IMR-90 (cell line): Measurements from ENCODE around the gene P2RX3. TPM values are rescaled to one million over a fixed set of nuclear protein-coding genes. Genes with fewer than 3 reads are reported as not detected.

Experiments
- ATAC-seq: fragments of 200-7000 bp; cut with Tn5 transposase; 2 replicates; pipeline ENCODE4 v1.9.1; 2020; ENCODE audit warnings: low read depth, mild to moderate bottlenecking, moderate library complexity
- BruUV-seq: library from RNA; stranded (reverse); fragments of 400-500 nt; replicated peaks from 2 replicates; lab custom pipeline; 2021; lab: Mats Ljungman, UMichigan
- CTCF ChIA-PET: fragments of 300-600 bp; formaldehyde crosslinking; extraction: SDS; loops from one replicate; lab custom pipeline; 2021; ENCODE audit warnings: antibody characterized with exemption; lab: Yijun Ruan, JAX
- POLR2A ChIA-PET: fragments of 300-600 bp; sonication (Branson Sonifier 250); formaldehyde crosslinking; loops from one replicate; lab custom pipeline; 2022; ENCODE audit warnings: antibody characterized with exemption; ENCODE audit not compliant: unreplicated experiment; lab: Charles Lee
- DNase-seq: peaks from one replicate; pipeline ENCODE4 v3.0.0; 2013
- H2AFZ ChIP-seq: replicated peaks from 2 replicates; pipeline ENCODE3; 2013; ENCODE audit warnings: low read length, mild to moderate bottlenecking; ENCODE audit not compliant: poor library complexity
- H2AK5ac ChIP-seq: 2 replicates; pipeline ENCODE4 v1.6.1; 2013; ENCODE audit warnings: low read depth, low read length, inconsistent platforms
- H2AK9ac ChIP-seq: replicated peaks from 2 replicates; pipeline ENCODE3; 2013; ENCODE audit warnings: mild to moderate bottlenecking, low read depth, low read length, moderate library complexity; ENCODE audit not compliant: poor library complexity
- H2BK120ac ChIP-seq: 2 replicates; pipeline ENCODE4 v1.6.1; 2013; ENCODE audit warnings: low read depth, low read length, inconsistent platforms
- H2BK15ac ChIP-seq: 3 replicates; pipeline ENCODE4 v1.6.1; 2013; ENCODE audit warnings: low read depth, low read length, inconsistent platforms
- H2BK20ac ChIP-seq: 2 replicates; pipeline ENCODE4 v1.6.1; 2013; ENCODE audit warnings: low read depth, mild to moderate bottlenecking, inconsistent platforms, low read length, moderate library complexity
- H2BK5ac ChIP-seq: 2 replicates; pipeline ENCODE4 v1.6.1; 2013; ENCODE audit warnings: mild to moderate bottlenecking, low read depth, low read length, inconsistent platforms; ENCODE audit not compliant: poor library complexity, severe bottlenecking
- H3K14ac ChIP-seq: replicated peaks from 2 replicates; pipeline ENCODE4 v1.6.1; 2013; ENCODE audit warnings: low read depth, low read length, inconsistent platforms
- H3K18ac ChIP-seq: 2 replicates; pipeline ENCODE4 v1.6.1; 2013; ENCODE audit warnings: low read depth, low read length, control low read depth
- H3K23ac ChIP-seq: 2 replicates; pipeline ENCODE4 v1.6.1; 2013; ENCODE audit warnings: low read depth, low read length, inconsistent platforms
- H3K27ac ChIP-seq: 2 replicates; pipeline ENCODE4 v1.5.1; 2013; ENCODE audit warnings: mild to moderate bottlenecking, control low read depth, low read length; ENCODE audit not compliant: insufficient read depth
- H3K27me3 ChIP-seq: 2 replicates; pipeline ENCODE4 v1.6.1; 2013; ENCODE audit warnings: low read length; ENCODE audit not compliant: control insufficient read depth, insufficient read depth
- H3K36me3 ChIP-seq: 2 replicates; pipeline ENCODE4 v1.6.1; 2013; ENCODE audit warnings: low read length, mixed read lengths; ENCODE audit not compliant: control insufficient read depth, insufficient read depth
- H3K4ac ChIP-seq: 2 replicates; pipeline ENCODE4 v1.6.1; 2013; ENCODE audit warnings: low read depth, low read length, inconsistent platforms
- H3K4me1 ChIP-seq: 2 replicates; pipeline ENCODE4 v1.6.1; 2013; ENCODE audit warnings: low read length, mixed read lengths; ENCODE audit not compliant: control insufficient read depth, insufficient read depth
- H3K4me2 ChIP-seq: 2 replicates; pipeline ENCODE4 v1.6.1; 2013; ENCODE audit warnings: low read depth, mild to moderate bottlenecking, control low read depth, low read length, moderate library complexity
- H3K4me3 ChIP-seq: 2 replicates; pipeline ENCODE4 v1.5.1; 2013; ENCODE audit warnings: low read depth, mild to moderate bottlenecking, control low read depth, low read length, moderate library complexity; ENCODE audit not compliant: insufficient read depth
- H3K56ac ChIP-seq: 2 replicates; pipeline ENCODE4 v1.6.1; 2013; ENCODE audit warnings: low read length, inconsistent platforms; ENCODE audit not compliant: insufficient read depth; ENCODE audit errors: extremely low read depth
- H3K79me1 ChIP-seq, 2 experiments: 2 replicates each; pipeline ENCODE4 v1.6.1; 2013; ENCODE audit warnings: low read length in 2 of 2, inconsistent platforms in 1 of 2, low read depth in 1 of 2
- H3K9ac ChIP-seq: 2 replicates; pipeline ENCODE4 v1.6.1; 2013; ENCODE audit warnings: low read depth, low read length, control low read depth
- H3K9me1 ChIP-seq: 2 replicates; pipeline ENCODE4 v1.6.1; 2013; ENCODE audit warnings: low read length, inconsistent platforms; ENCODE audit not compliant: insufficient read depth
- H3K9me3 ChIP-seq: 2 replicates; pipeline ENCODE4 v1.6.1; 2013; ENCODE audit warnings: low read length; ENCODE audit not compliant: control insufficient read depth, insufficient read depth
- H4K20me1 ChIP-seq: 2 replicates; pipeline ENCODE4 v1.6.1; 2013; ENCODE audit warnings: low read length, inconsistent platforms; ENCODE audit not compliant: insufficient read depth
- H4K5ac ChIP-seq: 2 replicates; pipeline ENCODE4 v1.6.1; 2013; ENCODE audit warnings: mild to moderate bottlenecking, low read depth, low read length, control low read depth
- H4K8ac ChIP-seq, 2 experiments: 2 replicates each; pipeline ENCODE4 v1.6.1; 2013; ENCODE audit warnings: low read depth in 2 of 2, low read length in 2 of 2, control low read depth in 1 of 2, inconsistent platforms in 1 of 2
- H4K91ac ChIP-seq: 2 replicates; pipeline ENCODE4 v1.6.1; 2013; ENCODE audit warnings: low read depth, low read length, inconsistent platforms; ENCODE audit not compliant: insufficient read depth
- BHLHE40 ChIP-seq: fragments of 150-350 bp; IDR thresholded peaks from 2 replicates; pipeline ENCODE4 v1.6.1; 2016; ENCODE audit warnings: mild to moderate bottlenecking, low read depth, low read length
- CEBPB ChIP-seq: IDR thresholded peaks from 2 replicates; pipeline ENCODE4 v1.6.1; 2012; ENCODE audit warnings: low read depth, low read length, improper control_type of control experiment
- CHD1 ChIP-seq: IDR thresholded peaks from 2 replicates; pipeline ENCODE4 v1.6.1; 2012; ENCODE audit warnings: low read depth, low read length, improper control_type of control experiment
- CTCF ChIP-seq: conservative IDR thresholded peaks from 2 replicates; pipeline ENCODE4 v1.5.1; 2012; ENCODE audit warnings: mild to moderate bottlenecking, low read depth, low read length, improper control_type of control experiment
- ELK1 ChIP-seq: fragments of 150-350 bp; IDR thresholded peaks from 2 replicates; pipeline ENCODE4 v1.6.1; 2016; ENCODE audit warnings: low read depth, mild to moderate bottlenecking, low read length, moderate library complexity, borderline replicate concordance
- FOS ChIP-seq: fragments of 150-350 bp; IDR thresholded peaks from 2 replicates; pipeline ENCODE4 v1.6.1; 2016; ENCODE audit warnings: low read depth, low read length
- MAFK ChIP-seq: IDR thresholded peaks from 2 replicates; pipeline ENCODE4 v1.6.1; 2012; ENCODE audit warnings: low read depth, low read length, improper control_type of control experiment
- MAZ ChIP-seq: IDR thresholded peaks from 2 replicates; pipeline ENCODE4 v1.6.1; 2012; ENCODE audit warnings: low read depth, mild to moderate bottlenecking, low read length, improper control_type of control experiment, moderate library complexity, borderline replicate concordance
- MXI1 ChIP-seq: IDR thresholded peaks from 2 replicates; pipeline ENCODE4 v1.6.1; 2012; ENCODE audit warnings: low read depth, mild to moderate bottlenecking, low read length, moderate library complexity, borderline replicate concordance
- NFE2L2 ChIP-seq: fragments of 150-350 bp; IDR thresholded peaks from 2 replicates; pipeline ENCODE4 v1.6.1; 2016; ENCODE audit warnings: low read depth, mild to moderate bottlenecking, low read length
- POLR2A ChIP-seq: IDR thresholded peaks from 2 replicates; pipeline ENCODE4 v1.6.1; 2012; ENCODE audit warnings: mild to moderate bottlenecking, low read depth, low read length
- RAD21 ChIP-seq: IDR thresholded peaks from 2 replicates; pipeline ENCODE4 v1.6.1; 2012; ENCODE audit warnings: low read length, improper control_type of control experiment
- RCOR1 ChIP-seq: IDR thresholded peaks from 2 replicates; pipeline ENCODE4 v1.6.1; 2012; ENCODE audit warnings: mild to moderate bottlenecking, low read length, improper control_type of control experiment; ENCODE audit not compliant: insufficient replicate concordance
- RFX5 ChIP-seq: IDR thresholded peaks from 2 replicates; pipeline ENCODE4 v1.8.0; 2012; ENCODE audit warnings: low read depth, mild to moderate bottlenecking, low read length, moderate library complexity
- SMC3 ChIP-seq: fragments of 150-350 bp; IDR thresholded peaks from 2 replicates; pipeline ENCODE4 v1.6.1; 2016; ENCODE audit warnings: low read depth, mild to moderate bottlenecking, antibody characterized with exemption, low read length, moderate library complexity
- USF2 ChIP-seq: fragments of 150-350 bp; IDR thresholded peaks from 2 replicates; pipeline ENCODE4 v1.6.1; 2017; ENCODE audit warnings: mild to moderate bottlenecking, antibody characterized with exemption, low read length, low read depth
- WGBS, 2 experiments: methylation state at CpG; one replicate each; pipeline versions ENCODE4 v1.1.5 to v1.1.7; 2013; ENCODE audit warnings: missing lambda C conversion rate in 2 of 2; ENCODE audit not compliant: insufficient read length in 1 of 2; ENCODE audit errors: extremely low coverage in 2 of 2; 5-methylcytosine and 5-hydroxymethylcytosine counted together
- dilution Hi-C: fragments of 300-500 bp; cut with HindIII; formaldehyde crosslinking; loops from one replicate; pipeline ENCODE4 v1.14.3; 2018; ENCODE audit warnings: low sequenced_read_pairs; ENCODE audit not compliant: unreplicated experiment
- in situ Hi-C: fragments of 300-500 bp; cut with MboI; formaldehyde crosslinking; loops from 3 replicates; pipeline ENCODE4 v1.14.3; 2019; ENCODE audit warnings: low sequenced_read_pairs, inconsistent platforms, mixed read lengths
- intact Hi-C: fragments of 100-400 bp; cut with micrococcal nuclease; formaldehyde crosslinking; loops from 2 replicates; pipeline ENCODE4 v1.10.0; 2022
- polyA plus RNA-seq, 3 experiments: library from polyadenylated mRNA; depleted of rRNA; stranded (reverse); fragments of >200 nt; gene quantifications; 2 replicates each; pipeline ENCODE4 v1.2.3, GENCODE V29; 2012; ENCODE audit warnings: low replicate concordance in 1 of 3
- total RNA-seq: library from RNA; depleted of rRNA; stranded (reverse); fragments of >200 nt; gene quantifications from 2 replicates; pipeline ENCODE4 v1.2.3, GENCODE V29; 2012

Gene P2RX3
- total and polyA plus RNA-seq, 2 of the 4 experiments (the other 2 are of a cell fraction), result not detected

GRCh38 chr11:57318178-57318577 lies 20.0 kb upstream of the P2RX3 start:
- no peaks in the 10 kb centered on the region for H3K9me3 ChIP-seq
- H3K18ac ChIP-seq, result no peak overlapping the region; the same call in 1 of the 2 replicates
- 0 out of 2 replicates have a peak overlapping the region, but pooled peaks have one; percentile 8 for H3K23ac ChIP-seq
- in situ Hi-C loops, result no loop called here
- no CpG with 5 or more reads among the region's 2 CpGs for WGBS, 2 experiments
- no peak overlapping the region for H3K4me3 ChIP-seq
- POLR2A ChIA-PET, result interaction anchor here (0.7 kb wide), 1 partner anchor 1826 kb away, joined by 12 read pairs; no protein-coding TSS in a partner anchor
- peaks cover 48% of the 10 kb centered on the region for H3K9me1 ChIP-seq
- peaks cover 67% of the 10 kb centered on the region for H3K36me3 ChIP-seq
- CTCF ChIA-PET, result no interaction called here
- H3K4ac ChIP-seq, result no peak overlapping the region
- no peak overlapping the region for H2BK5ac ChIP-seq
- TF ChIP-seq NFE2L2, result no peak
- no peak for TF ChIP-seq BHLHE40
- TF ChIP-seq USF2, result no peak
- no peak for TF ChIP-seq SMC3
- TF ChIP-seq RCOR1, result no peak
- TF ChIP-seq RFX5, result no peak
- TF ChIP-seq MAZ, result no peak
- no peak for TF ChIP-seq POLR2A
- no peak for TF ChIP-seq ELK1
- no peak for TF ChIP-seq MAFK
- no peak for TF ChIP-seq FOS
- TF ChIP-seq RAD21, result no peak
- TF ChIP-seq CEBPB, result no peak
- no peak for TF ChIP-seq MXI1
- TF ChIP-seq CTCF, result no peak
- TF ChIP-seq CHD1, result no peak
- no peak overlapping the region for H4K91ac ChIP-seq
- BruUV-seq, result no TSS peak
- no peaks in the 10 kb centered on the region for H3K27me3 ChIP-seq
- intact Hi-C loops, result no loop called here
- peak; percentile 21 for DNase-seq
- dilution Hi-C loops, result no loop called here
- H2BK15ac ChIP-seq, result no peak overlapping the region
- H2AK5ac ChIP-seq, result no peak overlapping the region
- H4K5ac ChIP-seq, result no peak overlapping the region; the same call in 1 of the 2 replicates
- H2BK120ac ChIP-seq, result no peak overlapping the region
- H3K56ac ChIP-seq, result no peak overlapping the region
- H3K9ac ChIP-seq, result no peak overlapping the region
- H3K4me2 ChIP-seq, result no peak overlapping the region; the same call in 1 of the 2 replicates
- H3K79me1 ChIP-seq, result peaks cover 33 to 85% of the 10 kb centered on the region in 2 experiments
- H2AFZ ChIP-seq, result no peak overlapping the region
- H2BK20ac ChIP-seq, result no peak overlapping the region
- no peak overlapping the region for H3K14ac ChIP-seq
- ATAC-seq, result no peak
- peak overlapping the region; percentile 60 for H2AK9ac ChIP-seq
- peaks cover 81% of the 10 kb centered on the region for H4K20me1 ChIP-seq
- H3K4me1 ChIP-seq, result peaks cover 30% of the 10 kb centered on the region
- no peak overlapping the region for H4K8ac ChIP-seq
- H3K27ac ChIP-seq, result peak overlapping the region; percentile 14; the same call in 1 of the 2 replicates
